ENCODE data around the gene ERN1. TPM values are rescaled to one million over a fixed set of nuclear protein-coding genes. Genes with fewer than 3 reads are reported as not detected.

The ERN1 gene
- total and polyA plus RNA-seq, 2 experiments from 2014 or later: 10.3 to 16.5 TPM

GRCh38 chr17:64166876-64167275, 36.9 kb upstream of the ERN1 start:
- Histone ChIP-seq H3K4me2 (no peak overlapping the region), H3K9me2 (replicated peaks; ENCODE audit: insufficient read depth) (no peaks in the 10 kb centered on the region), H3K79me2 (no peaks in the 10 kb centered on the region), H3K27ac (no peak overlapping the region), H3K4me3 (no peak overlapping the region), H2AFZ (no peak overlapping the region), H3K9me3 (ENCODE audit: low read depth) (no peaks in the 10 kb centered on the region), H3K4me1 (ENCODE audit: insufficient read depth) (no peaks in the 10 kb centered on the region), H3K36me3 (replicated peaks; ENCODE audit: insufficient read depth, low read depth) (no peaks in the 10 kb centered on the region), H4K20me1 (ENCODE audit: insufficient read depth, poor library complexity, severe bottlenecking) (no peaks in the 10 kb centered on the region), H3K27me3 (no peaks in the 10 kb centered on the region)
- WGBS (ENCODE audit: low lambda C conversion rate, missing lambda C conversion rate): 98% methylated on average over 3 of the region's 3 CpGs
- no peak for TF ChIP-seq EZH2phosphoT487 (IDR thresholded peaks at IDR 0.05; ENCODE audit: low read depth, severe bottlenecking, unreplicated experiment)
- TF ChIP-seq CTCF (IDR thresholded peaks at IDR 0.05; ENCODE audit: poor library complexity): no peak
- no peak for TF ChIP-seq EZH2 (IDR thresholded peaks at IDR 0.05; ENCODE audit: borderline replicate concordance)
- no peak for DNase-seq (ENCODE audit: low spot score)

GRCh38 chr17:64165347-64165746, 35.4 kb upstream of the ERN1 start:
- H3K36me3 ChIP-seq (replicated peaks; ENCODE audit: insufficient read depth, low read depth): no peaks in the 10 kb centered on the region
- H3K4me2 ChIP-seq: no peak overlapping the region
- no peak for TF ChIP-seq CTCF (IDR thresholded peaks at IDR 0.05; ENCODE audit: poor library complexity)
- no peak for TF ChIP-seq EZH2phosphoT487 (IDR thresholded peaks at IDR 0.05; ENCODE audit: low read depth, severe bottlenecking, unreplicated experiment)
- no peak for TF ChIP-seq EZH2 (IDR thresholded peaks at IDR 0.05; ENCODE audit: borderline replicate concordance)
- no peaks in the 10 kb centered on the region for H3K27me3 ChIP-seq
- H2AFZ ChIP-seq: no peak overlapping the region
- no peak overlapping the region for H3K27ac ChIP-seq
- no peaks in the 10 kb centered on the region for H3K79me2 ChIP-seq
- H3K4me1 ChIP-seq (ENCODE audit: insufficient read depth): no peaks in the 10 kb centered on the region
- no peaks in the 10 kb centered on the region for H3K9me3 ChIP-seq (ENCODE audit: low read depth)
- 91% methylated on average over 4 of the region's 4 CpGs for WGBS (ENCODE audit: low lambda C conversion rate, missing lambda C conversion rate)
- H3K4me3 ChIP-seq: no peak overlapping the region
- H4K20me1 ChIP-seq (ENCODE audit: insufficient read depth, poor library complexity, severe bottlenecking): no peaks in the 10 kb centered on the region
- no peaks in the 10 kb centered on the region for H3K9me2 ChIP-seq (replicated peaks; ENCODE audit: insufficient read depth)
- no peak for DNase-seq (ENCODE audit: low spot score)

- no peak for TF ChIP-seq EZH2phosphoT487 (IDR thresholded peaks at IDR 0.05; ENCODE audit: low read depth, severe bottlenecking, unreplicated experiment)
- no peak for TF ChIP-seq EZH2 (IDR thresholded peaks at IDR 0.05; ENCODE audit: borderline replicate concordance)
- no peak for TF ChIP-seq CTCF (IDR thresholded peaks at IDR 0.05; ENCODE audit: poor library complexity)
- Histone ChIP-seq H3K79me2 (no peaks in the 10 kb centered on the region), H3K4me2 (no peak overlapping the region), H3K27me3 (no peaks in the 10 kb centered on the region), H4K20me1 (ENCODE audit: insufficient read depth, poor library complexity, severe bottlenecking) (no peaks in the 10 kb centered on the region), H3K27ac (no peak overlapping the region), H3K36me3 (replicated peaks; ENCODE audit: insufficient read depth, low read depth) (no peaks in the 10 kb centered on the region), H3K9me3 (ENCODE audit: low read depth) (no peaks in the 10 kb centered on the region), H3K9me2 (replicated peaks; ENCODE audit: insufficient read depth) (no peaks in the 10 kb centered on the region), H3K4me1 (ENCODE audit: insufficient read depth) (peaks cover under 1% of the 10 kb centered on the region), H3K4me3 (no peak overlapping the region), H2AFZ (no peak overlapping the region)
- WGBS (ENCODE audit: low lambda C conversion rate, missing lambda C conversion rate): 91% methylated on average over 6 of the region's 6 CpGs
- DNase-seq (ENCODE audit: low spot score): no peak
Measured at GRCh38 chr17:64164596-64165285, 34.8 kb upstream of the ERN1 start.
